ENCODE data around the gene SMOC2.

The SMOC2 gene

GRCh38 chr6:168623736-168624135, 182.8 kb downstream of the SMOC2 start:
- DNase-seq = no peak

- no peak for DNase-seq
Measured at GRCh38 chr6:168624540-168624939, 183.6 kb downstream of the SMOC2 start.

GRCh38 chr6:168624948-168625347, 184.0 kb downstream of the SMOC2 start:
- DNase-seq = no peak

GRCh38 chr6:168625602-168626001, 184.6 kb downstream of the SMOC2 start:
- DNase-seq = no peak

GRCh38 chr6:168626046-168626602, 185.1 kb downstream of the SMOC2 start:
- no peak for DNase-seq

GRCh38 chr6:168627506-168628175, 186.7 kb downstream of the SMOC2 start:
- no peak for DNase-seq

- DNase-seq = no peak
Measured at GRCh38 chr6:168628176-168628553, 187.2 kb downstream of the SMOC2 start.

- no peak for DNase-seq
Measured at GRCh38 chr6:168628732-168629245, 187.8 kb downstream of the SMOC2 start.

- no peak for DNase-seq
Measured at GRCh38 chr6:168631564-168631963, 190.6 kb downstream of the SMOC2 start.

- no peak for DNase-seq
Measured at GRCh38 chr6:168632694-168633093, 191.7 kb downstream of the SMOC2 start.

GRCh38 chr6:168634541-168635328, 193.8 kb downstream of the SMOC2 start:
- DNase-seq = no peak

- no peak for DNase-seq
Measured at GRCh38 chr6:168636147-168637004, 195.4 kb downstream of the SMOC2 start.

- no peak for DNase-seq
Measured at GRCh38 chr6:168637834-168638233, 196.8 kb downstream of the SMOC2 start.

- DNase-seq = no peak
Measured at GRCh38 chr6:168638468-168639271, 197.7 kb downstream of the SMOC2 start.

GRCh38 chr6:168640181-168640580, 199.2 kb downstream of the SMOC2 start:
- no peak for DNase-seq

- DNase-seq = no peak
Measured at GRCh38 chr6:168640768-168641167, 199.8 kb downstream of the SMOC2 start.

- no peak for DNase-seq
Measured at GRCh38 chr6:168641446-168641845, 200.5 kb downstream of the SMOC2 start.

GRCh38 chr6:168643401-168643800, 202.4 kb downstream of the SMOC2 start:
- no peak for DNase-seq

- no peak for DNase-seq
Measured at GRCh38 chr6:168645326-168645725, 204.3 kb downstream of the SMOC2 start.

GRCh38 chr6:168647271-168647670, 206.3 kb downstream of the SMOC2 start:
- DNase-seq = no peak

Measured in anterior cingulate cortex (tissue), 58 donors.